Renal cortical epithelial cell (primary cell): Measurements from ENCODE around the gene ATF7IP. TPM values are rescaled to one million over a fixed set of nuclear protein-coding genes. Genes with fewer than 3 reads are reported as not detected.
A peak's percentile ranks its signal among the peaks of the same experiment; 100 is the strongest.
"Not testable (repeated sequence)": the region's sequence is repeated elsewhere in the genome, so short reads cannot be mapped to it uniquely, and the experiment has no call there.

Experiments used
- DNase-seq: peaks from one replicate; pipeline ENCODE4 v3.0.0-alpha.2; 2011; ENCODE audit warnings: low read depth
- total RNA-seq: library from RNA; depleted of rRNA; stranded (reverse); fragments of >200 nt; gene quantifications from 2 replicates; pipeline ENCODE4 v1.2.3, GENCODE V29; 2014

The ATF7IP gene, protein sequence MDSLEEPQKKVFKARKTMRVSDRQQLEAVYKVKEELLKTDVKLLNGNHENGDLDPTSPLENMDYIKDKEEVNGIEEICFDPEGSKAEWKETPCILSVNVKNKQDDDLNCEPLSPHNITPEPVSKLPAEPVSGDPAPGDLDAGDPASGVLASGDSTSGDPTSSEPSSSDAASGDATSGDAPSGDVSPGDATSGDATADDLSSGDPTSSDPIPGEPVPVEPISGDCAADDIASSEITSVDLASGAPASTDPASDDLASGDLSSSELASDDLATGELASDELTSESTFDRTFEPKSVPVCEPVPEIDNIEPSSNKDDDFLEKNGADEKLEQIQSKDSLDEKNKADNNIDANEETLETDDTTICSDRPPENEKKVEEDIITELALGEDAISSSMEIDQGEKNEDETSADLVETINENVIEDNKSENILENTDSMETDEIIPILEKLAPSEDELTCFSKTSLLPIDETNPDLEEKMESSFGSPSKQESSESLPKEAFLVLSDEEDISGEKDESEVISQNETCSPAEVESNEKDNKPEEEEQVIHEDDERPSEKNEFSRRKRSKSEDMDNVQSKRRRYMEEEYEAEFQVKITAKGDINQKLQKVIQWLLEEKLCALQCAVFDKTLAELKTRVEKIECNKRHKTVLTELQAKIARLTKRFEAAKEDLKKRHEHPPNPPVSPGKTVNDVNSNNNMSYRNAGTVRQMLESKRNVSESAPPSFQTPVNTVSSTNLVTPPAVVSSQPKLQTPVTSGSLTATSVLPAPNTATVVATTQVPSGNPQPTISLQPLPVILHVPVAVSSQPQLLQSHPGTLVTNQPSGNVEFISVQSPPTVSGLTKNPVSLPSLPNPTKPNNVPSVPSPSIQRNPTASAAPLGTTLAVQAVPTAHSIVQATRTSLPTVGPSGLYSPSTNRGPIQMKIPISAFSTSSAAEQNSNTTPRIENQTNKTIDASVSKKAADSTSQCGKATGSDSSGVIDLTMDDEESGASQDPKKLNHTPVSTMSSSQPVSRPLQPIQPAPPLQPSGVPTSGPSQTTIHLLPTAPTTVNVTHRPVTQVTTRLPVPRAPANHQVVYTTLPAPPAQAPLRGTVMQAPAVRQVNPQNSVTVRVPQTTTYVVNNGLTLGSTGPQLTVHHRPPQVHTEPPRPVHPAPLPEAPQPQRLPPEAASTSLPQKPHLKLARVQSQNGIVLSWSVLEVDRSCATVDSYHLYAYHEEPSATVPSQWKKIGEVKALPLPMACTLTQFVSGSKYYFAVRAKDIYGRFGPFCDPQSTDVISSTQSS
- total RNA-seq = 16.0 and 51.7 TPM in 2 replicates

DNA sequence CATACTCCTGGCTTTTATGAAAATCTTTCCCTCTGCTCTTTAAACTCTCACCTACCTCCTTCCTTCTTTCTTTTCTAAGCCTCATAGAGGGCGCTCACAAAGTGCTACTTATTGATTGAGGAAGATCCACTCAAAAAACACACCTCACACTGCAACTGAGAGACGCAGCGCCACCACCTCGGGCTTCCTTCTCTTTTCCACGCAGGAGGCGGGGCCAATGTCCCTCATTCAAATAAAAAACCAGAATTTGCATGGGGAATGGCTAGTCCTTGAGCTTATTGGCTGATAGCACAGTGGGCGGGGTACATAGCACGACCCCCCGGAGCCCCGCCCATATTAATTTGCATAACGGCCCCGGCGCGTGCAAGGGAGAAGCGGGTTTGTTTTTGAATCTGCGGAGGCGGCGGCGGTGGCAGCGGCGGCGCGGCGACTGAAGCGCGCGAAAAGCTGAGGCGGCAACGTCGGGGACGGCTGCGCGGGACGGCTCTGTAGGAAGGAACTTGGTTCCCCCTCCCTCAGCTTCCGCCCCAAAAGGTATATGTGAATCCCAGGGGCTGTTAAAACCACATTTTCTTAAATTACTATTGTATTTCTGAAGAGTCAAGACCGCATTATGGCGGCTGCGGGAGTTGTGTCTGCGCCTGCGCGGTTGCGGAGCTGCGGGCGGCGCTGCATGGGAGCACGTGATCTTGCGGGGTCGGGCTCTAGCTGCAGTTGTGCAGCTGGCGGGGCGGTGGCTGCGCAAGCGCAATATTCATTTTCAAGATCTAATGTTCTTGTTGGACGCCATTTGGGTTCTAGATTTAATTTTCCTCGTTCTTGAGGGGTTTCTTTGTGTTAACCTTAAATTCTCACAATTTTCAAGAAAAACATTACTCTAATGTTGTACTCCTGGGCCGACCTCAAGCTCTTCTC is at the start of gene ATF7IP:
ATF7IP (plus strand) TSS at position 389 of the 915 bp plus-strand sequence. CDS start 58,234 bp downstream, outside the sequence.
- DNase-seq = peak; percentile 97

DNA sequence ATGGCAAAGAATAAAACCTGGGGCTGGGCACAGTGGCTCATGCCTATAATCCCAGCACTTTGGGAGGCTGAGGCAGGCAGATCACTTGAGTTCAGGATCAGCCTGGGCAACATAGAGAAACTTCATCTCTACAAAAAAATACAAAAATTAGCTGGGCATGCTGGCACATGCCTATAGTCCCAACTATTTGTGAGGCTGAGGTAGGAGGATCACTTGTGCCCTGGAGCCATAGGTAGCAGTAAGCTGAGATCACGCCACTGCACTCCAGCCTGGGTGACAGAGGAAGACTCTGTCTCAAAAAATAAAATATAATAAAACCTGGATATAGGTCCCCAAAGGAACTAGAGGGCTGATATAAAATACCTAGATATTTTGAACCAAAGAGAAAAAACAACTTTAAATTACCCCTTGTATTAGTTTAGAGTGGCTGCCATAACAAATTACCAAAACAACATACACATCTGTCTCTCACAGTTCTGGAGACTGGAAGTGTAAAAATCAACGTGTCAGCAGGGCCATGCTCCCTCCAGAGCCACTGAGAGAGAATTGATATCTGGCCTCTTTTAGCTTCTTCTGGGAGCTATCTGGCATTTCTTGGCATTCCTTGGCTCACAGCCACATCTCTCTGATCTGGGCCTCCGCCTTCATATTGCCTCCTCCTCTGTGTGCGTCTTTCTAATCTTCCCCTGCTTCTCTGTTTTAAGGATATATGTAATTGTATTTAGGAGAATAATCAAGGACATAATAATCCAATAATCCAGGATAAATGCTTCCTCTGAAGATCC is 47.9 kb upstream of the ATF7IP start:
- DNase-seq = no peak

DNA sequence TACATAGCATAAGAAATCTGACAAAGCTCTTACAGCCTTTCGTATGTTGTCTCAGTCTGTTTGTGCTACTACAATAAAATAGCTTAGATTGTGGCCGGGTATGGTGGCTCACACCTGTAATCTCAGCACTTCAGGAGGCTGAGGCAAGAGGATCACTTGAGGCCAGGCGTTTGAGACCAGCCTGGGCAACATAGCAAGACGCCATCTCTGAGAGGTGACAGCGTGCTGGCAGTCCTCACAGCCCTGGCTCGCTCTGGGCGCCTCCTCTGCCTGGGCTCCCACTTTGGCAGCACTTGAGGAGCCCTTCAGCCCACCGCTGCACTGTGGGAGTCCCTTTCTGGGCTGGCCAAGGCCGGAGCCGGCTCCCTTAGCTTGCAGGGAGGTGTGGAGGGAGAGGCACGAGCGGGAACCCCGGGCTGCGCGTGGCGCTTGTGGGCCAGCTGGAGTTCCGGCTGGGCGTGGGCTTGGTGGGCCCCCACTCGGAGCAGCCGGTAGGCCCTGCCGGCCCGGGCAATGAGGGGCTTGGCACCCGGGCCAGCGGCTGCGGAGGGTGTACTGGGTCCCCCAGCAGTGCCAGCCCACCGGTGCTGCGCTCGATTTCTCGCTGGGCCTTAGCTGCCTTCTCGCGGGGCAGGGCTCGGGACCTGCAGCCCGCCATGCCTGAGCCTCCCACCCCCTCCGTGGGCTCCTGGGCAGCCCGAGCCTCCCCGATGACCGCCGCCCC is 45.6 kb upstream of the ATF7IP start:
- DNase-seq = not testable (repeated sequence)

DNA sequence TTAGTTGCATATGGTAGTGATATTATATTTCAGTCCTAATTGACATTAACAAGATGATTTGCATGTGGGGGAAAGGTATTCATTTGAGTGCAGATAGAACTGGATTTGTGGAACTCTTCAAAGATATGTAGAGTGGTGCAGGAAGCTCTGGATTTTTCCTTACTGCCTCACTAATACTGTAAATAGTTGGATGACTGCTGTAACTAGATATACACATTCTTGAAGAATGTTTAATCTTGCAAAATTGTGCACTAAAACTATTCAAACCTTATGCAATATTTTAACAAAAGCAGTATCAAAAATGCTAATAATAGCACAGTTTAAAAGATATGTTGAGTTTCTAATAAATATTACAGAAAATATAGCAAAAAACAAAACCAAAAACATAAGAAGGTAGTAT is 43.1 kb upstream of the ATF7IP start:
- DNase-seq = no peak

DNA sequence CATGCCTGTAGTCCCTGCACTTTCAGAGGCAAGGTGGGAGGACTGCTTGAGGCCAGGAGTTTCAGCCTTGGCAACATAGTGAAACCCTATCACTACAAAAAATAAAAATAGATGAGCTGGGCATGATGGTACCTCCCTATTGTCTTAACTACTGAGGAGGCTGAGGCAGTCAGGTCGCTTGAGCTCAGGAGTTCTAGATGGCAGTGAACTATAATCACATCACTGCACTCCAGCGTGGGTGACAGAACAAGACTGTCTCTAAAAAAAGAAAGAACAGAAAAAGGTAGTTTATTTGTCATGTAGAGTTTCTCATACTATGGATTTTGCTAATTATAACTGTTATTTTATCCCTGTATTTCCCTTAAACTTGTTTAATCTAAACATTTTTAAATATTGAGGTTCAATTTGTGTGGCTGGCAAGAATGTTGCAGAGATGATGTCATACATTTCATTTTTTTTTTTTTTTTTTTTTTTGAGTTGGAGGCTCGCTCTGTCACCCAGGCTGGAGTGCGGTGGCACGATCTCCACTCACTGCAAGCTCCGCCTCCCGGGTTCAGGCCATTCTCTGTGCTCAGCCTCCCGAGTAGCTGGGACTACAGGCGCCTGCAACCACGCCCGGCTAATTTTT is 39.7 kb upstream of the ATF7IP start:
- DNase-seq = no peak

DNA sequence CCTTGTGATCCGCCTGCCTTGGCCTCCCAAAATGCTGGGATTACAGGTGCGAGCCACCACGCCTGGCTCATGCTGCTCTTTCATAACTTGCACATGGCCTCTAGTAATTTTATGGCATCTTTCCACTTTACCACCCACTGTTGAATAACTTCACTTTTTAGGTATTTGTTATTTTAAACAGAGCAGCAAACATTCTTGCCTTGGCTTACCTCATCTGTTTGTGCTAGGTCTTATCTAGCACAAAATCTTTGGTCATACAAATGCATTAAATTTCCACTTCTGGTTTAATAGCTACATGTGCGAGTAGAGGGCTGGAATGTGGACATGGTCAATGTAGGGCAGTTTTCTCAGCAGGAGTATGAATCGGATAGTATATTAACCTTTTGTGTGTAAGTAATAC is 38.8 kb upstream of the ATF7IP start:
- no peak for DNase-seq

DNA sequence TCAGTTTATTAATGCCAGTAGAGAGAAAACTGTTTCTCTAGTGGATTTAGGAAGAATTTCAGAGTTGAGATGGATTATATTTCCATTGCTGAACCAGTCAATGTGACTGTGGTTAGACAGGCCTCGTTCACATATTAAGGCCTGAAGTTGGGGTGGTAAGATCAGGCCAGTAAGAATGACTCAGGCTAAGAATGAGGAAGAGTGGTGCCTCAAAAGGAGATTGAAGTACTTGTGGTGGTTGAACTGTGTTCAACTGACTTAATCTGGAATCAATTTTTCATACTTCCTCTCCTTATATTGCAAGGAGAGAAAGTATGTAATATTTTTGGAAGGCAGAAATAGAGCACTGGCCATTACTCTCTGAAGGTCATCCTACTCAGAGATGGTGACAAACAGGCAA is 37.8 kb upstream of the ATF7IP start:
- peak; percentile 31 for DNase-seq

DNA sequence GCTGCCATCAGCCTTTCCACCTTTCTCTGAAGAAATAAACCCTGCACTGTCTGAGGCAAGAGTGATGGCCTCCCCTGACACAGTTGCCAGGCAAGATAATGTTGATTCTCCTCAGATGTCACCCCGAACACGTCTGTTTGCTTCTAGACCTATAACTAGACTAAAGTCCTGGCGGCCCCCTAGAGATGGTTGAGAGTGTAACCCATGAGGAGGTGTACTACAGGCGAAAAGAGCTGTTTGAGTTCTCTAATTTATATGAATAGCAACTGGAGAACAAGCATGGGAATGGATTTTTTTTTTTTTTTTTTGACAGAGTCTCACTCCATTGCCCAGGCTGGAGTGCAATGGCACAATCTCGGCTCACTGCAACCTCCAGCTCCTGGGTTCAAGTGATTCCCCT is 33.0 kb upstream of the ATF7IP start:
- DNase-seq = no peak

DNA sequence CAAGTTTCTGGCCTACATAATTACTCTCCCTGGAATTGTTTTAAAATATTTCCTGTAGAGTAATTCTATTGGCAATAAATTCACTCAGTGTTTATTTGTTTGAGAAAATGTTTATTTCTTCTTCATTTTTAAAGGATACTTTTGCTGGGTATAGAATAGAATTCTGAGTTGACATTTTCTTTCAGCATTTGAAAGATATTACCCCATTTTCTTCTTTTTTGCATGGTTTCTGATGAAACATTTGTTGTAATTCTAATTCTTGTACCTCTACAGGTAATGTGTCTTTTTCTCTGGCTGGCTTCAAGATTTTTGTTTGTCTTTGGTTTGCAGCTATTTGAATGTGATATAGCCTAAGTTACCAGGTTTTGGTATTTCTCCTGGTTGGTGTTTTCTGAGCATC is 25.1 kb upstream of the ATF7IP start:
- DNase-seq = no peak

DNA sequence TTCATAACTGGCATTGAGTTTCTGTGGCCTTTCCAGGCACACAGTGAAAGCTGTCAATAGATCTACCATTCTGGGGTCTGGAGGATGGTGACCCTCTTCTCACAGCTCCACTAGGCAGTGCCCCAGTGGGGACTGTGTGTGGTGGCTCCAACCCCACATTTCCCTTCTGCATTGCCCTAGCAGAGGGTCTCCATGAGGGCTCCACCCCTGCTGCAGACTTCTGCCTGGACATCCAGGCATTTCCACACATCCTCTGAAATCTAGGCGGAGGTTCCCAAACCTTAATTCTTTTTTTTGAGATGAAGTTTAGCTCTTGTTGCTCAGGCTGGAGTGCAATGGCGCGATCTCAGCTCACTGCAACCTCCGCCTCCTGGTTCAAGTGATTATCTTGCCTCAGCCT is 14.0 kb upstream of the ATF7IP start:
- DNase-seq = not testable (repeated sequence)

DNA sequence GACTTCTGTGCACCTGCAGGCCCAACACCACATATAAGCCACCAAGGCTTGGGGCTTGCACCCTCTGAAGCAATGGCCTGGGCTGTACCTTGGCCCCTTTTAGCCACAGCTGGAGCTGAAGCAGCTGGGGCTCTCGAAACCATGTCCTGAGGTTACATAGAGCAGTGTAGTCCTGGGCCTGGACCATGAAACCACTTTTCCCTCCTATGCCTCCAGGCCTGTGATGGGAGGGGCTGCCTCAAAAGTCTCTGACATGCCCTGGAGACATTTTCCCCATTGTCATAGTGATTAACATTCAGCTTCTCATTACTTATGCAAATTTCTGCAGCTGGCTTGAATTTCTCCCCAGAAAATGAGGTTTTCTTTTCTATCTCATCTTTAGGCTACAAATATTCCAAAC is 13.4 kb upstream of the ATF7IP start:
- not testable (repeated sequence) for DNase-seq

DNA sequence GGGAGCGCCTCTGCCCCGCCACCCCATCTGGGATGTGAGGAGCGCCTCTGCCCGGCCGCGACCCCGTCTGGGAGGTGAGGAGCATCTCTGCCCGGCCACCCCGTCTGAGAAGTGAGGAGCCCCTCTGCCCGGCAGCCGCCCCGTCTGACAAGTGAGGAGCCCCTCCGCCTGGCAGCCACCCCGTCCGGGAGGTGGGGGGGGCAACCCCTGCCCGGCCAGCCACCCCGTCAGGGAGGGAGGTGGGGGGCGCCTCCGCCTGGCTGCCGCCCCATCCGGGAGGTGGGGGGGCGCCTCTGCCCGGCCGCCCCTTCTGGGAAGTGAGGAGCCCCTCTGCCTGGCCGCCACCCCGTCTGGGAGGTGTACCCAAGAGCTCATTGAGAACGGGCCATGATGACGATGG is 10.8 kb upstream of the ATF7IP start:
- not testable (repeated sequence) for DNase-seq

DNA sequence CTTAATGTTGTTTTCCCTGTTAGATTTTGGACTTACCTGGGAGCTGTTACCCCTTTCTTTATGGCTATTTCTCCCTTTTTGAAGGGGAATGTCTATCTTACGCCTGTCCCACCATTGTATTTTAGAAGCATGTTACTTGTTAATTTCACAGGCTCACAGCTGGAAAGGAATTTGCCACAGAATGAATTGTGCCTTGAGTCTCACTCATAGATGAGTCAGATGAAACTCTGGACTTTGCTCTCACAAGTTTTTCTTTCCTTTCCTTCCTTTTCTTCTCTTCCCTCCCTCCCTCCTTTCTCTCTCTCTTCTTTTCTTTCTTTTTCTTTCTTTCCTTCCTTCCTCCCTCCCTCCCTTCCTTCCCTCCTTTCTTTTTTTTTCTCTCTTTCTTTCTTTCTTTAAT is 9.3 kb upstream of the ATF7IP start:
- DNase-seq = peak; percentile 85

DNA sequence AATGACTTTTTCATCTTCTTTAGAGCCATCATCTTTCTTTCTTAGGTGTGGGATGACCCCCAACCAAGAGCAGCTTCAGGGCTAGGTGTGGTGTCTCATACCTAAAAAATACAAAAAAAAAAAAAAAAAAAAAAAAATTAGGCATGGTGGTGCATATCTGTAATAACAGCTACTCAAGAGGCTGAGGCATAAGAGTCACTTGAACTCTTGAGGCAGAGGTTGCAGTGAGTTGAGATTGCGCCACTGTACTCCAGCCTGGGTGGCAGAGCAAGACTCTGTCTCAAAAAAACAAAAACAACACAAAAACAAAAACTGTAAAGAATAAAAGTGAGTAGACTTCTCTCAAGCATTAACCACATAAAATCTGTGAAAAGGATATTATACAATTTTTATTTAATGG is 8.0 kb upstream of the ATF7IP start:
- no peak for DNase-seq

DNA sequence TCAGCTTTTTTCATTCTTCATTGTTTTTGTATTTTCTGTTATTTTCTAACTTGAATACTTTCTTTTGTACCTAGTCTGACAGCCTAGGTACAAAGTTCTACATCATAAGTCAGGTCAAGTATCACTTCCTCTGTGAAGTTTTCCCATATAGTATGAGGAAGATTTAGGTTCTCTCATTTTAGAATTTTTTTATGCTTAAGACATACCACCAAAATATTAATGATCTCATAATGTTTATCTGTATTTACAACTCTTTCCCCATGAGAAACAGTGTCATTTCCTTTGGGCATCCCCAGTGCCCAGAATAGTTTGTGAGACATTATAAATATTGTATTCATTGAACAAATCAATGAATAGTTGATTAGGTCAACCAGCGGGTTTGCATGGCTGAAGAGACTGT is 3.1 kb upstream of the ATF7IP start:
- DNase-seq = no peak

DNA sequence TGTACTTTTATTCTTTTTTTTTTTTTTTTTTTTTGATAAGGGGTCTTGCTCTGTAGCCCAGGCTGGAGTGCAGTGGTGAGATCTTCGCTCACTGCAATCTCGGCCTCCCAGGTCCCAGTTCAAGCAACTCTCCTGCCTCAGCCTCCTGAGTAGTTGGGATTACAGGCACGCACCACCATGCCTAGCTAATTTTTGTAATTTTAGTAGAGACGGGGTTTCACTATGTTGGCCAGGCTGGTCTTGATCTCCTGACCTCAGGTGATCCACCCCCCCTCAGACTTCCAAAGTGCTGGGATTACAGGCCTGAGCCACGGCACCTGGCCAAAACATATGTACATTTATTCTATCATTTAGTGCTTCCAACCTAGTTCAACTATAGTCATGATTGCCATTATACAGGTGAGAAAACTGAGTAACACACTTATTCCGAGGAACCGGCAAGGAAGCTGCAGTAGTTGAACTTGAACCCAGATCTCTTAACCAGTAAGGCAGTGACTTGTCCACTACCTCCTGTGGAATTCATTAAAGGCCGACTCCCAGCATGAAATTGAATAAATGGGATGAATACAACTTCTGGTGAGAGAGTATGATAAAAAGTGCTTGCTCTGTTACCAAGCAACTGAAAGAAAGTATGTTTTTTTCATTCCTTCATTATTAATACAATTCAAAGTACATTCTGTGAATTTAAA is 755 bp upstream of the ATF7IP start:
- DNase-seq = no peak

DNA sequence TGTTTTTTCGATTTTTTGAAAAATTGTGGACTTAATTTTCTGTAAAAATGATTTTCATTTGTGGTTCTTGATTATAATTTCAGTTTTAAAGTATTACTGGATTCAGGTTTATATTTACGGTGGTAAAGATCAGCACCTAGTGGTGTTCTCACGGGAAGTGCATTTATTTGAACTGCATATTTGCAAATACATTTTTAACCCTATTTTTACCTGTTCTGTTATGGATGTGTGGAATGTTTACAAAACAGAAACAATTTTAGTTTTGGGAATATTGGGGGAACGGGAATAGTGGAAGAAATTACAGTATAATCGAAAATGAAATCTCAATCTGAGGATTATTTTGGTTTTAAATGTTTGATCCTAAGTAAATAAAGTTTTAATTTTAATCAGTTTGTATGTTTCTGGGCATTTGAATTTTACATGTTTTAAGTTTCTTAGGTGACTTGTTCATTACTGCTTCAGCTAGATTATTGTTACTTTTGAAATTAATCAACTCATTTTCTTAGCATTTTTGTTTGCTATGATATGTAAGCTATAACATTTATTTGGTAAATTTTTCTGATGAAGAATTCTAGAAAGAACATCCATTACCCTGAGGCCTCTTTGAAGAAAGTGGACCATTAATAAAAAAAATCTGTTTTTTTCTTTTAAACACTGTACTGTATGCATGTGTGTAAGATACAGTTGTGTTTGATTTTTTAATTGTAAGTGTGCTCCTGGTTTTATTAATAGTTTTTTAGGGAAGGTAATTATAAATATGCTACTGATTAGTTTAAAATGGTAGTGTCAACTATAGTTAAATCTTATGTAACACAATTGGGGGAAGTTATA is 942 bp downstream of the ATF7IP start:
- DNase-seq = peak; percentile 57
